Natural killer cell treated with Interleukin-12 subunit alpha and Interleukin-12 subunit beta and Interleukin-15 and Interleukin-18, amount 100 ng/mL, for 72 hours (primary cell): Measurements from ENCODE around the gene ANKRD18A. TPM values are rescaled to one million over a fixed set of nuclear protein-coding genes. Genes with fewer than 3 reads are reported as not detected.
"Not testable (repeated sequence)": the region's sequence is repeated elsewhere in the genome, so short reads cannot be mapped to it uniquely, and the experiment has no call there.

Source experiments
- ATAC-seq, 2 donors: fragments of 150-1000 bp; cut with Tn5 transposase in 1 of 2; sonication (Bioruptor Pico), chemical (Tn5 transposase) in 1 of 2; 2 replicates each; pipeline ENCODE4 v1.10.0; 2021
- DNase-seq: peaks from one replicate; pipeline ENCODE4 v3.0.0; 2022; ENCODE audit warnings: low spot score
- H3K27ac Mint-ChIP-seq, 2 donors: 1 replicate in 1 of 2; 2 replicates in 1 of 2; pipeline ENCODE4 v1.8.0; 2022; ENCODE audit warnings: mixed read lengths in 2 of 2, mild to moderate bottlenecking in 1 of 2, moderate library complexity in 1 of 2
- H3K27me3 Mint-ChIP-seq, 2 donors: 1 replicate in 1 of 2; 2 replicates in 1 of 2; pipeline ENCODE4 v1.8.0; 2022; ENCODE audit warnings: mixed read lengths in 2 of 2
- H3K36me3 Mint-ChIP-seq: one replicate; pipeline ENCODE4 v1.8.0; 2022; ENCODE audit warnings: mixed read lengths
- H3K4me1 Mint-ChIP-seq, 2 donors: 1 replicate in 1 of 2; 2 replicates in 1 of 2; pipeline ENCODE4 v1.8.0; 2022; ENCODE audit warnings: low read depth in 2 of 2, mixed read lengths in 2 of 2, mild to moderate bottlenecking in 1 of 2
- H3K4me3 Mint-ChIP-seq: one replicate; pipeline ENCODE4 v1.8.0; 2022; ENCODE audit warnings: mixed read lengths
- H3K9me3 Mint-ChIP-seq: 2 replicates; pipeline ENCODE4 v1.8.0; 2022; ENCODE audit warnings: mixed read lengths
- total RNA-seq, 2 donors: library from RNA; stranded (reverse); gene quantifications; one replicate each; pipeline ENCODE4 v1.2.3, GENCODE V29; 2022

The ANKRD18A gene
- total RNA-seq, 2 donors from 2014 or later, result 2.7 TPM; not detected in 1

GRCh38 chr9:38598029-38598745 lies 22.2 kb downstream of the ANKRD18A start:
- not testable (repeated sequence) for ATAC-seq, H3K27ac Mint-ChIP-seq, H3K4me1 Mint-ChIP-seq, DNase-seq, H3K9me3 Mint-ChIP-seq, H3K4me3 Mint-ChIP-seq, H3K36me3 Mint-ChIP-seq
- peaks cover 14 to 25% of the 10 kb centered on the region in 2 donors for H3K27me3 Mint-ChIP-seq

DNA sequence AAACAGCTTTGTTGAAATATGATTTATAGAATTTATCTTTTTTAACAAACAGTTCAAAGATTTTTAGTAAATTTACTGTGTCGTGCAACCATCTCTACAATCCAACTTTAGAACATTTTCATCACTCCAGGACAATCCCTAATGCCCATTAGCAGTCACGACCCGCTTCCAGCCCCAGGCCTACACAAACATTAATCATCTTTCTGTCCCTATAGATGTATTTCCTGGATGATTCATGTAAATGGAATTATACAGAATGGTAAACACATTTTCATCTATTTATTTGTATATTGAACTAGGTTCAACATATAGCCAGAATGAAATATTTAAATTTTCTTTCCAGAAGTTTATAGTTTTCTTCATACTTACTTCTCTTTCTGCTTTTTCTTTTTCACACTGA lies 25.3 kb downstream of the ANKRD18A start:
- H3K4me3 Mint-ChIP-seq, DNase-seq, ATAC-seq, H3K27ac Mint-ChIP-seq, H3K36me3 Mint-ChIP-seq, H3K9me3 Mint-ChIP-seq, H3K4me1 Mint-ChIP-seq: not testable (repeated sequence)
- peaks cover 14 to 25% of the 10 kb centered on the region in 2 donors for H3K27me3 Mint-ChIP-seq

DNA sequence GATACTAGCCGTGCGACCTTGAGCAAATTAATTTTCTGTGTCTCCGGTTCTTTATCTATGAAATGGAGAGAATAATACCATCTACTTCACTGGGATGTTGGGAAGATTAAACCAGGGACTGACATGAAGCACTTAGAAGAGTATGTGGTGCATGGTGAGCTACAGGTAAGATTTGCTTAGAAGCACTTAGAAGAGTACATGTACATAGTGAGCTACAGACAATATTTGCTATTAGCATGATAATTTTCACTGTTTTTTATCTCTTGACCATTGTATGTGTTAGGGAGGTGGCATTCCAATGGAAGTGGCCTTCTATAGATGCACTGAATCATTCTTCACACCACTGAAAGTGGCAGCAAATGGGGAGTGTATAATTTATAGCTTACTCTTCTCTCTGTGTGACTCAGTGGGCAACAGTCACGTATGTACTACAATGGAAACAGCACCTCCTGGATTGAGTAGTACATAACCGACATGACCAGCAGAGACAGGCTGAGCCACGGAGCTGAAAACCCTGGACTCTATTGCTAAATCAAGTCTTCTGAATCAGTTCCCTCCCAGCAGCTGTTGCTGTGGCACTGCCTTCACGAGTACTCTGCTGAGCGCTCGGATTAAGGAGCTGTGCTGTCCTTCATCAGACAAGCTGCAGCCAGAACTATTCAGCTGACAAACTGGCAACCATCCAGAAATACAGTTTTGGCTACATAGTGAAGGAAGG lies 28.9 kb downstream of the ANKRD18A start:
- H3K27ac Mint-ChIP-seq, H3K4me3 Mint-ChIP-seq: not testable (repeated sequence)
- peak in 1 of 2 donors; percentile 66 for ATAC-seq

GRCh38 chr9:38583765-38584164 lies 36.6 kb downstream of the ANKRD18A start:
- not testable (repeated sequence) for H3K27me3 Mint-ChIP-seq, ATAC-seq, H3K9me3 Mint-ChIP-seq, H3K27ac Mint-ChIP-seq, H3K4me1 Mint-ChIP-seq, H3K4me3 Mint-ChIP-seq, H3K36me3 Mint-ChIP-seq, DNase-seq

More for the DNA sequence above, 28.9 kb downstream of the ANKRD18A start:
- H3K36me3 Mint-ChIP-seq, DNase-seq, H3K4me1 Mint-ChIP-seq, H3K9me3 Mint-ChIP-seq: not testable (repeated sequence)
- H3K27me3 Mint-ChIP-seq, result peaks cover 9 to 21% of the 10 kb centered on the region in 2 donors

GRCh38 chr9:38580112-38580511 lies 40.3 kb downstream of the ANKRD18A start:
- not testable (repeated sequence) for H3K27me3 Mint-ChIP-seq, H3K4me3 Mint-ChIP-seq, H3K27ac Mint-ChIP-seq, H3K36me3 Mint-ChIP-seq, H3K4me1 Mint-ChIP-seq, DNase-seq, H3K9me3 Mint-ChIP-seq, ATAC-seq

GRCh38 chr9:38576181-38576580 lies 44.2 kb downstream of the ANKRD18A start:
- not testable (repeated sequence) for H3K4me1 Mint-ChIP-seq, H3K9me3 Mint-ChIP-seq, H3K27me3 Mint-ChIP-seq, H3K27ac Mint-ChIP-seq, H3K4me3 Mint-ChIP-seq, ATAC-seq, H3K36me3 Mint-ChIP-seq, DNase-seq

DNA sequence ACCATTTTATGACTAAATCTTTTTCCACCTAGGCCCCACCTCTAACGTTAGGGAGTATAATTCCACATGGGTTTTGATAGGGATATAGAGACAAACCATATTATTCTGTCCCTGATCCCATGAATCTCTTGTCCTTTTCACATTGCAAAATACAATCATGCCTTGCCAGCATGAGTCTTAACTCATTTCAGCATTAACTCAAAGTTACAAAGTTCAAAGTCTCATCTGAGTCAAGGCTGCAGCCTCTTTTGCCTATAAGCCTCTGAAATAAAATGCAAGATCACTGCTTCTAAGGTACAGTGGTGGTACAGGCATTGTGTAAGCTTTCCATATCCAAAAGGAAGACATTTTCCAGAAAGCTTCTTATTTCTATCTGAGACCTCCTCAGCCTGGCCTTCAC lies 54.3 kb downstream of the ANKRD18A start:
- not testable (repeated sequence) for H3K9me3 Mint-ChIP-seq, DNase-seq, H3K4me3 Mint-ChIP-seq, H3K36me3 Mint-ChIP-seq, H3K27me3 Mint-ChIP-seq, H3K27ac Mint-ChIP-seq, ATAC-seq
- peaks cover 6 to 11% of the 10 kb centered on the region in 2 donors for H3K4me1 Mint-ChIP-seq

DNA sequence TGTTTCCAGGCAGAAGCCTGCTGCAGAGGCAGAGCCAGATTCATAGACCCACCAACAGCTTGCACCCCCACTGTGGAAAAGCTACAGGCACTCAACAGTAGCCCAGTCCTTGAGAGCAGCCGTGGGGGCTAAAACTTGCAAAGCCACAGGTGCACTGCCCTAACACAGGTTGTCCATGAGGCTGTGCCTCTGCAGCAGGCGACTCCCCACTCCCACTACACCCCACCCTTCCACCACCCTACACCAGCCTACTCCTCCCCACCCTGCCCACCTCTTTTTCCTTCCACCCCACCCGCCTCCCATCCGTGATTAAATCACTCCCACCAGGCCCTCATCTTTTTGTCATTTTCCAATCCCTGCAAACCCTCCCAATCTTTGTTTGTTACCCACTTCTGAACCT lies 55.2 kb downstream of the ANKRD18A start:
- peaks cover 6 to 11% of the 10 kb centered on the region in 2 donors for H3K4me1 Mint-ChIP-seq
- ATAC-seq, result peak in 1 of 2 donors; percentile 54
- H3K36me3 Mint-ChIP-seq, result not testable (repeated sequence)

DNA sequence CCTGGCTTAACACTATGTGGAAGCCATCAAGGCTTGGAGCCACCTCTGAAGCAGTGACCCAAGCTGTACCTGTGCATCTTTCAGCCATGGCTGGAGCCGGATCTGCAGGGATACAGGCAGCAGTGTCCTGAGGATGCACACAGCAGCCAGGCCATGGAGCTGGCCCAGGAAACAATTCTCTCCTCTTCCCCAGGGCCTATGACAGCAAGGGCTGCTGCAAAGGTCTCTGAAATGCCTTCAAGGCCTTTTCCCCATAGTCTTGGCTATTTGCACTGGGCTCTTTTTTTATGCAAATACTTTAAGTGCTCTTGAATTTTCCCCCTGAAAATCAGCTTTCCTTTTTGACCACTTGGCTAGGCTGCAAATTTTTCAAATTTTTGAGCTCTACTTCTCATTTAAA lies 56.5 kb downstream of the ANKRD18A start:
- H3K4me1 Mint-ChIP-seq, result peaks cover 6 to 11% of the 10 kb centered on the region in 2 donors
- H3K27me3 Mint-ChIP-seq, DNase-seq, H3K36me3 Mint-ChIP-seq, H3K9me3 Mint-ChIP-seq, ATAC-seq, H3K27ac Mint-ChIP-seq, H3K4me3 Mint-ChIP-seq: not testable (repeated sequence)

More for the DNA sequence above, 55.2 kb downstream of the ANKRD18A start:
- DNase-seq, H3K27ac Mint-ChIP-seq, H3K27me3 Mint-ChIP-seq, H3K4me3 Mint-ChIP-seq, H3K9me3 Mint-ChIP-seq: not testable (repeated sequence)

DNA sequence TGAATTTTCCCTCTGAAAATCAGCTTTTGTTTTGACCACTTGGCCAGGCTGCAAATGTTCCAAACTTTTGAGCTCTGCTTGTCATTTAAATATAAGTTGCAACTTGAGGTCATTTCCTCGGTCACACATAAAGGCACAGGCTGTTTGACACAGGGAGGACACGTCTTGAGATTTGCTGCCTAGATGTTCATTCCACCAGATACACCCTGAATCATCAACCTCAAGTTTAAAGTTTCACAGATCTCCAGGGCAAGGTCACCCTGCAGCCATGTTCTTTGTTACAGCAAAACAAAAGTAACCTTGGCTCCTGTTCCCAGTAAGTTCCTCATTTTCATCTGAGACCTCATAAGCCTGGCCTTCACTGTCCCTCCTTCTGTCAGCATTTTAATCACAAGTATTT lies 59.3 kb downstream of the ANKRD18A start:
- not testable (repeated sequence) for DNase-seq, H3K27me3 Mint-ChIP-seq, H3K4me3 Mint-ChIP-seq, H3K27ac Mint-ChIP-seq, ATAC-seq, H3K36me3 Mint-ChIP-seq, H3K9me3 Mint-ChIP-seq
- H3K4me1 Mint-ChIP-seq, result peaks cover 6 to 11% of the 10 kb centered on the region in 2 donors

DNA sequence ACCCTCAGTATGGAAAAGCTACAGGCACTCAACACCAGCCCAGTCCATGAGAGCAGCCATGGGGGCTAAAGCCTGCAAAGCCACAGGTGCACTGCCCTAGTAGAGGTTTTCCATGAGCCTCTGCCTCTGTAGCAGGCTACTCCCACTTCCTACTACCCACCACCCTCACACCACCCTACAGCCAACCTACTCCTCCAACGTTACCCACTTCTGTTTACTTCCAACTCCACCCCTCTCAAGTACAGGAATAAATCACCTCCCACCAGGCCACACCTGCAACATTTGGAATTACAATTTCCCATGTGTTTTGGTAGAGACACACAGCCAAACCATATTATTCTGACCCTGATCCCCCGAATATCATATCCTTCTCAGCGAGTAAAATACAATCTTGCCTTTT lies 61.2 kb downstream of the ANKRD18A start:
- ATAC-seq, H3K27ac Mint-ChIP-seq, H3K4me1 Mint-ChIP-seq, H3K36me3 Mint-ChIP-seq, DNase-seq, H3K4me3 Mint-ChIP-seq, H3K9me3 Mint-ChIP-seq, H3K27me3 Mint-ChIP-seq: not testable (repeated sequence)

GRCh38 chr9:38557746-38558145 lies 62.6 kb downstream of the ANKRD18A start:
- H3K4me3 Mint-ChIP-seq, H3K27ac Mint-ChIP-seq, H3K36me3 Mint-ChIP-seq, H3K9me3 Mint-ChIP-seq, DNase-seq, ATAC-seq, H3K27me3 Mint-ChIP-seq: not testable (repeated sequence)
- peaks cover 11 to 12% of the 10 kb centered on the region in 2 donors for H3K4me1 Mint-ChIP-seq

- not testable (repeated sequence) for H3K27me3 Mint-ChIP-seq, H3K4me3 Mint-ChIP-seq, ATAC-seq, H3K36me3 Mint-ChIP-seq, H3K27ac Mint-ChIP-seq, H3K9me3 Mint-ChIP-seq, DNase-seq
- peaks cover 7 to 16% of the 10 kb centered on the region in 2 donors for H3K4me1 Mint-ChIP-seq
Observed at GRCh38 chr9:38554966-38555365, 65.4 kb downstream of the ANKRD18A start.

DNA sequence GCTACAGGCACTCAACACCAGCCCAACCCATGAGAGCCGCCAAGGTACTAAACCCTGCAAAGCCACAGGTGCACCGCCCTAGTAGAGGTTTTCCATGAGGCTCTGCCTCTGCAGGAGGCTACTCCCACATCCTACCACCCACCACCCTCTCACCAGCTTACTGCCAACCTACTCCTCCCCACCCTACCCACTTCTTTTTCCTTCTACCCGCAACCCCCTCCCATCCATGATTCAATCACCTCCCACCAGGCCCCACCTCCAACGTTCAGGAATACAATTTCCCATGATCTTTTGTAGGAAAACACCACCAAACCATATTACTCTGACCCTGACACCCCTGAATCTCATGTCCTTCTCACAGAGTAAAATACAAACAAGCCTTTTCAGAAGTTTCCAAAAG lies 67.4 kb downstream of the ANKRD18A start:
- not testable (repeated sequence) for H3K9me3 Mint-ChIP-seq, H3K27me3 Mint-ChIP-seq

More for the DNA sequence above, 67.4 kb downstream of the ANKRD18A start:
- not testable (repeated sequence) for ATAC-seq, H3K27ac Mint-ChIP-seq, DNase-seq, H3K36me3 Mint-ChIP-seq, H3K4me3 Mint-ChIP-seq
- peaks cover 16 to 25% of the 10 kb centered on the region in 2 donors for H3K4me1 Mint-ChIP-seq
